NB4 (cell line): ENCODE results near the gene CRACR2B.

ENCODE experiments used
- DNase-seq: peaks from one replicate; pipeline ENCODE4 v3.0.0; 2010; ENCODE audit warnings: low read depth
- H3K4me3 ChIP-seq: one replicate; pipeline ENCODE4 v1.5.1; 2011; ENCODE audit warnings: mild to moderate bottlenecking, low read depth, low read length, moderate library complexity
- MYC ChIP-seq: IDR thresholded peaks from 2 replicates; pipeline ENCODE4 v1.6.1; 2011; ENCODE audit warnings: low read depth, low read length
- POLR2A ChIP-seq: IDR thresholded peaks from 2 replicates; pipeline ENCODE4 v1.6.1; 2011; ENCODE audit warnings: mild to moderate bottlenecking; ENCODE audit not compliant: insufficient read length; ENCODE audit errors: extremely low read depth
- TF ChIP-seq, protein P1 (sequence below): IDR thresholded peaks from 2 replicates; pipeline ENCODE4 v1.6.1; 2011; ENCODE audit warnings: low read depth, low read length
- TF ChIP-seq, protein P2 (sequence below): IDR thresholded peaks from one replicate; pipeline ENCODE4 v1.5.1; 2012; ENCODE audit warnings: low read depth, low read length

Gene CRACR2B

GRCh38 chr11:813456-814096 lies 14.1 kb upstream of the CRACR2B start:
- TF ChIP-seq, protein P1, sequence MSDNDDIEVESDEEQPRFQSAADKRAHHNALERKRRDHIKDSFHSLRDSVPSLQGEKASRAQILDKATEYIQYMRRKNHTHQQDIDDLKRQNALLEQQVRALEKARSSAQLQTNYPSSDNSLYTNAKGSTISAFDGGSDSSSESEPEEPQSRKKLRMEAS = peak; percentile 81
- TF ChIP-seq MYC = peak; percentile 72
- TF ChIP-seq, protein P2, sequence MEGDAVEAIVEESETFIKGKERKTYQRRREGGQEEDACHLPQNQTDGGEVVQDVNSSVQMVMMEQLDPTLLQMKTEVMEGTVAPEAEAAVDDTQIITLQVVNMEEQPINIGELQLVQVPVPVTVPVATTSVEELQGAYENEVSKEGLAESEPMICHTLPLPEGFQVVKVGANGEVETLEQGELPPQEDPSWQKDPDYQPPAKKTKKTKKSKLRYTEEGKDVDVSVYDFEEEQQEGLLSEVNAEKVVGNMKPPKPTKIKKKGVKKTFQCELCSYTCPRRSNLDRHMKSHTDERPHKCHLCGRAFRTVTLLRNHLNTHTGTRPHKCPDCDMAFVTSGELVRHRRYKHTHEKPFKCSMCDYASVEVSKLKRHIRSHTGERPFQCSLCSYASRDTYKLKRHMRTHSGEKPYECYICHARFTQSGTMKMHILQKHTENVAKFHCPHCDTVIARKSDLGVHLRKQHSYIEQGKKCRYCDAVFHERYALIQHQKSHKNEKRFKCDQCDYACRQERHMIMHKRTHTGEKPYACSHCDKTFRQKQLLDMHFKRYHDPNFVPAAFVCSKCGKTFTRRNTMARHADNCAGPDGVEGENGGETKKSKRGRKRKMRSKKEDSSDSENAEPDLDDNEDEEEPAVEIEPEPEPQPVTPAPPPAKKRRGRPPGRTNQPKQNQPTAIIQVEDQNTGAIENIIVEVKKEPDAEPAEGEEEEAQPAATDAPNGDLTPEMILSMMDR = no peak
- no peak overlapping the region for H3K4me3 ChIP-seq
- peak; percentile 57 for DNase-seq

DNA sequence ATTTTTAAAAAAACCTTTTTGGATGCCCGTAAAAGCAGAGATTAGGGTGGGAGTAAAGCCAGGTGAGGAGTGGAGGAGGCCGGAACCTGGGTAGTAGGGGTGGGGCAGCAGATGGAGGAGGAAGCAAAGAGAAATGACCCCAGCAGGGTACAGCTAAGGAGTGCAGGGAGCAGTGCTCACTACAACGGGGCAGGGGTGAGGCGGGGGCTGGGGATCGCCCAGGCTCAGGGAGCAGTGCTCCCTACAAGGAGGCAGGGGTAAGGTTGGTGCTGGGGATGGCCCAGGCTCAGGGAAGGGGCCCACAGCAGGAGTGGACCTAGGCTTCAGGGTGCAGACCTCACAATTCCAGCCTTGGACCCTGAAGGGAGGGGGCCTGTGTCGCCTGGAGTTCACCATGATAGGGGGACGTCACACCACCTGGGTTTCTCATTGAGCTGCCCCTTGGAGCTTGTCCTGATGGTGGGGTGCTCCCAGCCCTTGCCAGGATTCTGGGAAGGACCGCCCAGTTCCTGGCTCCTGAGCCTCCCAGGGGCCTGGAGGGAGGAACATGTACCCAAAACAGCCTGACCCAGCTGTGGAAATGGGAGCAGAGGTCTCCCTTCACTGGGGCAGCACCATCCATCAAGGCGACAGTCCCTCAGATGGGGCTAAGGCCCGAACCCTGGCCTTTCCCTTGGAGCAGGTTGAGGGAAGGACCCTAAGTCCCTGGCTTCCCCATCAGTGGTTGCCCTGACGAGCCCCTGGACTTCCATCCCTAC lies 11.9 kb upstream of the CRACR2B start:
- H3K4me3 ChIP-seq = no peak overlapping the region
- TF ChIP-seq MYC (no peak), POLR2A (no peak)
- TF ChIP-seq, protein P1 = no peak
- TF ChIP-seq, protein P2 = no peak
- no peak for DNase-seq

GRCh38 chr11:816433-816779 lies 11.3 kb upstream of the CRACR2B start:
- no peak for DNase-seq
- H3K4me3 ChIP-seq = no peak overlapping the region
- TF ChIP-seq, protein P1 = peak; percentile 43
- TF ChIP-seq, protein P2 = no peak

GRCh38 chr11:818396-819128 lies 9.2 kb upstream of the CRACR2B start, which contains the start of gene PNPLA2:
TSS of gene PNPLA2 (plus strand) at chr11:818914. CDS start at chr11:819719, 805 bp downstream.
- H3K4me3 ChIP-seq = peak within 1 kb of the TSS; percentile 68
- DNase-seq = no peak
- TF ChIP-seq, protein P2 = no peak
- TF ChIP-seq, protein P1 = no peak
- TF ChIP-seq MYC (no peak), POLR2A (no peak)

DNA sequence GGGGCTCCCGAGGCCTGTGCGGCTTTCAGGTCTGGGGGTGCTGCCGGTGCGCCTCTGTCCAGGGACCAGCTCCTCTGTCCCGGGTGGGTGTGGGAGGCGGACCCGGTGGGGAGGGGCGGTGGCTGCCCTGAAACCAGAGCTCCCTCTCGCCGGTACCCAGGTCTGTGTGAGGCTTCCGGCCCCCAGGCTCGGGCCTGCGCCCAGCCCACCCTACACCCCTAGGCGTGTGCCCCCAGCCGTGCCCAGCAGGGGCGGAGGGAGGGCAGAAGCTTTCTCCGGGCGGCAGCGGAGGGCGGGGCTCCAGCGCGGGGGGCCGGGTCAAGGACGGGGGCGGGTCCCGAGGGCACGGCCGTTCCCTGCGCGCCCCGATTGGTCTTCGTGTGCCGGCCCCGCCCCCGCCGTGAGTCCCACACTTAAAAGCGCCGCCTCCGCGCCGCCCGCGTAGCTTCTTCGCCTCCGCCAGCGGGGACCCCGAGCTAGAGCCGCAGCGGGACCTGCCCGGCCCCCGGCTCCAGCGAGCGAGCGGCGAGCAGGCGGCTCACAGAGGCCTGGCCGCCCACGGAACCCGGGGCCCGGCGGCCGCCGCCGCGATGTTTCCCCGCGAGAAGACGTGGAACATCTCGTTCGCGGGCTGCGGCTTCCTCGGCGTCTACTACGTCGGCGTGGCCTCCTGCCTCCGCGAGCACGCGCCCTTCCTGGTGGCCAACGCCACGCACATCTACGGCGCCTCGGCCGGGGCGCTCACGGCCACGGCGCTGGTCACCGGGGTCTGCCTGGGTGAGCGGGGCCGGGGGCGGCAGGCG lies 8.4 kb upstream of the CRACR2B start:
- TF ChIP-seq MYC (no peak; the same call in none of the 2 replicates), POLR2A (peak; percentile 84)
- TF ChIP-seq, protein P2 = no peak
- TF ChIP-seq, protein P1 = no peak
- peak overlapping the region; percentile 68 for H3K4me3 ChIP-seq
- DNase-seq = peak; percentile 91
